ENCODE measurements around the gene PTPRQ.

DNA sequence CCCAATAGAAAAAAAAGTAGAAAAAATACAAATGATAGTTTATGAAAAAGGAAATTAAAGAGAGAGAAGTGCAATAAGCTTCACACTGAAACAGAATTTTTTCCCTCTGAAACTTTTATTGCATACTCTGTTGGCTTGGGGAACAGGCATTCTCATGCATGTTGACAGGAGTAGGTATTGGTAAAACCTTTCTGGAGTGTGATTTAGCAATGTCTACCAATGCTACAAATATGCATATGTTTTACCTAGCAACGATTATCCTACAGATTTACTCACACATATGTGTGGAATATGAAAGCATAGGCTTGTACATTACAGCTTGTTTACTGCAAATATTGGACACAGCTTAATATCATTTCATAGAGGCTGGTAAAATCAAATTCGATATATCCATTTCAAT lies 137.7 kb downstream of the PTPRQ start:
- TF ChIP-seq SMARCB1 (IDR thresholded peaks at IDR 0.05; ENCODE audit: insufficient read length, low read depth) (no peak), JUN (IDR thresholded peaks at IDR 0.05; ENCODE audit: borderline replicate concordance, low read depth, low read length) (no peak), JUN (CRISPR knock-in tag; IDR thresholded peaks at IDR 0.05; ENCODE audit: borderline replicate concordance) (no peak), NFYB (IDR thresholded peaks at IDR 0.05; ENCODE audit: extremely low read depth, insufficient read length) (no peak), E2F3 (CRISPR knock-in tag; IDR thresholded peaks at IDR 0.05) (no peak), YY1 (IDR thresholded peaks at IDR 0.05; ENCODE audit: borderline replicate concordance in 1 of 3, control insufficient read depth in 1 of 3, extremely low read depth in 1 of 3, insufficient read depth in 3 of 3, insufficient read length in 1 of 3, insufficient replicate concordance in 2 of 3, low read depth in 1 of 3, low read length in 2 of 3) (no peak), TAF15 (IDR thresholded peaks at IDR 0.05; ENCODE audit: low read depth, low read length) (no peak), BMI1 (IDR thresholded peaks at IDR 0.05; ENCODE audit: low read length) (no peak), FOXM1 (IDR thresholded peaks at IDR 0.05; ENCODE audit: low read depth) (no peak), FOXM1 (CRISPR knock-in tag; IDR thresholded peaks at IDR 0.05; ENCODE audit: low read depth) (no peak), HMGN3 (IDR thresholded peaks at IDR 0.05; ENCODE audit: borderline replicate concordance, extremely low read depth, insufficient read length, low read depth, low read length) (no peak), GATAD2B (IDR thresholded peaks at IDR 0.05; ENCODE audit: borderline replicate concordance) (no peak)
- TF ChIP-seq, protein P1, sequence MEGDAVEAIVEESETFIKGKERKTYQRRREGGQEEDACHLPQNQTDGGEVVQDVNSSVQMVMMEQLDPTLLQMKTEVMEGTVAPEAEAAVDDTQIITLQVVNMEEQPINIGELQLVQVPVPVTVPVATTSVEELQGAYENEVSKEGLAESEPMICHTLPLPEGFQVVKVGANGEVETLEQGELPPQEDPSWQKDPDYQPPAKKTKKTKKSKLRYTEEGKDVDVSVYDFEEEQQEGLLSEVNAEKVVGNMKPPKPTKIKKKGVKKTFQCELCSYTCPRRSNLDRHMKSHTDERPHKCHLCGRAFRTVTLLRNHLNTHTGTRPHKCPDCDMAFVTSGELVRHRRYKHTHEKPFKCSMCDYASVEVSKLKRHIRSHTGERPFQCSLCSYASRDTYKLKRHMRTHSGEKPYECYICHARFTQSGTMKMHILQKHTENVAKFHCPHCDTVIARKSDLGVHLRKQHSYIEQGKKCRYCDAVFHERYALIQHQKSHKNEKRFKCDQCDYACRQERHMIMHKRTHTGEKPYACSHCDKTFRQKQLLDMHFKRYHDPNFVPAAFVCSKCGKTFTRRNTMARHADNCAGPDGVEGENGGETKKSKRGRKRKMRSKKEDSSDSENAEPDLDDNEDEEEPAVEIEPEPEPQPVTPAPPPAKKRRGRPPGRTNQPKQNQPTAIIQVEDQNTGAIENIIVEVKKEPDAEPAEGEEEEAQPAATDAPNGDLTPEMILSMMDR (IDR thresholded peaks at IDR 0.05 in 2 of 3, conservative IDR thresholded peaks at IDR 0.05 in 1 of 3; ENCODE audit: insufficient read depth in 2 of 3, low read depth in 1 of 3, low read length in 3 of 3): no peak
- TF ChIP-seq, protein P2, sequence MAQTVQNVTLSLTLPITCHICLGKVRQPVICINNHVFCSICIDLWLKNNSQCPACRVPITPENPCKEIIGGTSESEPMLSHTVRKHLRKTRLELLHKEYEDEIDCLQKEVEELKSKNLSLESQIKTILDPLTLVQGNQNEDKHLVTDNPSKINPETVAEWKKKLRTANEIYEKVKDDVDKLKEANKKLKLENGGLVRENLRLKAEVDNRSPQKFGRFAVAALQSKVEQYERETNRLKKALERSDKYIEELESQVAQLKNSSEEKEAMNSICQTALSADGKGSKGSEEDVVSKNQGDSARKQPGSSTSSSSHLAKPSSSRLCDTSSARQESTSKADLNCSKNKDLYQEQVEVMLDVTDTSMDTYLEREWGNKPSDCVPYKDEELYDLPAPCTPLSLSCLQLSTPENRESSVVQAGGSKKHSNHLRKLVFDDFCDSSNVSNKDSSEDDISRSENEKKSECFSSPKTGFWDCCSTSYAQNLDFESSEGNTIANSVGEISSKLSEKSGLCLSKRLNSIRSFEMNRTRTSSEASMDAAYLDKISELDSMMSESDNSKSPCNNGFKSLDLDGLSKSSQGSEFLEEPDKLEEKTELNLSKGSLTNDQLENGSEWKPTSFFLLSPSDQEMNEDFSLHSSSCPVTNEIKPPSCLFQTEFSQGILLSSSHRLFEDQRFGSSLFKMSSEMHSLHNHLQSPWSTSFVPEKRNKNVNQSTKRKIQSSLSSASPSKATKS (CRISPR knock-in tag; IDR thresholded peaks at IDR 0.05): no peak
- TF ChIP-seq, protein P3, sequence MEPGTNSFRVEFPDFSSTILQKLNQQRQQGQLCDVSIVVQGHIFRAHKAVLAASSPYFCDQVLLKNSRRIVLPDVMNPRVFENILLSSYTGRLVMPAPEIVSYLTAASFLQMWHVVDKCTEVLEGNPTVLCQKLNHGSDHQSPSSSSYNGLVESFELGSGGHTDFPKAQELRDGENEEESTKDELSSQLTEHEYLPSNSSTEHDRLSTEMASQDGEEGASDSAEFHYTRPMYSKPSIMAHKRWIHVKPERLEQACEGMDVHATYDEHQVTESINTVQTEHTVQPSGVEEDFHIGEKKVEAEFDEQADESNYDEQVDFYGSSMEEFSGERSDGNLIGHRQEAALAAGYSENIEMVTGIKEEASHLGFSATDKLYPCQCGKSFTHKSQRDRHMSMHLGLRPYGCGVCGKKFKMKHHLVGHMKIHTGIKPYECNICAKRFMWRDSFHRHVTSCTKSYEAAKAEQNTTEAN (CRISPR knock-in tag; IDR thresholded peaks at IDR 0.05): no peak

All from K562 (cell line).